GM23338 (cell line): ENCODE measurements around the gene TMED3. TPM values are rescaled to one million over a fixed set of nuclear protein-coding genes. Genes with fewer than 3 reads are reported as not detected.

ENCODE experiments used
- ATAC-seq: fragments of 200-7000 bp; cut with Tn5 transposase; 3 replicates; pipeline ENCODE4 v1.9.1; 2020
- DNase-seq: peaks from one replicate; pipeline ENCODE4 v3.0.0-alpha.2; 2015; ENCODE audit warnings: low spot score
- H2AFZ ChIP-seq: fragments of 200-600 bp; sonication (generic); 2 replicates; pipeline ENCODE4 v1.8.0; 2016; ENCODE audit warnings: antibody characterized with exemption, mild to moderate bottlenecking, moderate library complexity
- H3F3A ChIP-seq: fragments of 200-600 bp; sonication (generic); replicated peaks from 2 replicates; pipeline ENCODE4 v1.8.0; 2017; ENCODE audit warnings: antibody characterized with exemption, mixed run types, low read depth
- H3K27ac ChIP-seq: fragments of 200-600 bp; sonication (generic); 2 replicates; pipeline ENCODE4 v1.6.1; 2016; ENCODE audit warnings: low read depth
- H3K27me3 ChIP-seq: fragments of 200-600 bp; sonication (generic); 2 replicates; pipeline ENCODE4 v1.8.0; 2016; ENCODE audit warnings: mild to moderate bottlenecking, mixed run types, moderate library complexity; ENCODE audit not compliant: insufficient read depth
- H3K36me3 ChIP-seq: fragments of 200-600 bp; sonication (generic); 2 replicates; pipeline ENCODE4 v1.8.0; 2016; ENCODE audit warnings: mild to moderate bottlenecking; ENCODE audit not compliant: insufficient read depth
- H3K4me1 ChIP-seq: fragments of 200-600 bp; sonication (generic); 2 replicates; pipeline ENCODE4 v1.8.0; 2016; ENCODE audit warnings: mild to moderate bottlenecking, moderate library complexity; ENCODE audit not compliant: insufficient read depth
- H3K4me2 ChIP-seq: fragments of 200-600 bp; sonication (generic); 2 replicates; pipeline ENCODE4 v1.7.1; 2017; ENCODE audit warnings: mixed run types
- H3K4me3 ChIP-seq: fragments of 200-600 bp; sonication (generic); 2 replicates; pipeline ENCODE4 v1.6.1; 2016; ENCODE audit warnings: mixed run types
- H3K79me2 ChIP-seq: fragments of 200-600 bp; sonication (generic); replicated peaks from 2 replicates; pipeline ENCODE4 v1.8.0; 2017; ENCODE audit warnings: mild to moderate bottlenecking; ENCODE audit not compliant: insufficient read depth
- H3K9me2 ChIP-seq: fragments of 200-600 bp; sonication (generic); 2 replicates; pipeline ENCODE4 v1.8.0; 2017; ENCODE audit not compliant: insufficient read depth
- H4K20me1 ChIP-seq: fragments of 200-600 bp; sonication (generic); replicated peaks from 2 replicates; pipeline ENCODE4 v1.8.0; 2017; ENCODE audit warnings: mild to moderate bottlenecking; ENCODE audit not compliant: insufficient read depth
- H3K27ac Mint-ChIP-seq: 2 replicates; pipeline ENCODE4 v1.8.0; 2020; ENCODE audit warnings: inconsistent platforms, mild to moderate bottlenecking, moderate library complexity, mixed read lengths
- H3K27me3 Mint-ChIP-seq: 3 replicates; pipeline ENCODE4 v1.8.0; 2022; ENCODE audit warnings: low read depth, mild to moderate bottlenecking, moderate library complexity, mixed read lengths, inconsistent platforms; ENCODE audit not compliant: insufficient read depth, poor library complexity
- H3K36me3 Mint-ChIP-seq: 3 replicates; pipeline ENCODE4 v1.8.0; 2021; ENCODE audit warnings: low read depth, mild to moderate bottlenecking, inconsistent platforms, moderate library complexity, mixed read lengths
- H3K4me1 Mint-ChIP-seq: 3 replicates; pipeline ENCODE4 v1.8.0; 2020; ENCODE audit warnings: mild to moderate bottlenecking, inconsistent platforms, mixed read lengths
- H3K4me3 Mint-ChIP-seq: 3 replicates; pipeline ENCODE4 v1.8.0; 2021; ENCODE audit warnings: moderate library complexity, mild to moderate bottlenecking, inconsistent platforms, mixed read lengths
- H3K9me3 Mint-ChIP-seq: 3 replicates; pipeline ENCODE4 v1.8.0; 2020; ENCODE audit warnings: moderate library complexity, mild to moderate bottlenecking, inconsistent platforms, mixed read lengths
- EZH2 ChIP-seq: fragments of 200-600 bp; sonication (generic); IDR thresholded peaks from one replicate; pipeline ENCODE4 v1.8.0; 2017; ENCODE audit warnings: antibody characterized with exemption, mild to moderate bottlenecking, low read depth; ENCODE audit not compliant: unreplicated experiment
- EZH2phosphoT487 ChIP-seq: fragments of 200-600 bp; sonication (generic); IDR thresholded peaks from one replicate; pipeline ENCODE4 v1.8.1; 2018; ENCODE audit warnings: antibody characterized with exemption; ENCODE audit not compliant: unreplicated experiment
- JUNB ChIP-seq: IDR thresholded peaks from one replicate; pipeline ENCODE4 v1.6.1; 2016; ENCODE audit warnings: antibody characterized with exemption; ENCODE audit not compliant: unreplicated experiment
- POLR2AphosphoS5 ChIP-seq: IDR thresholded peaks from 2 replicates; pipeline ENCODE4 v1.6.1; 2016; ENCODE audit warnings: antibody characterized with exemption, low read depth
- STAT1 ChIP-seq: IDR thresholded peaks from one replicate; pipeline ENCODE4 v1.6.1; 2016; ENCODE audit warnings: antibody characterized with exemption; ENCODE audit not compliant: unreplicated experiment
- ZNF114 ChIP-seq: fragments of 250-450 bp; sonication (Bioruptor Pico); IDR thresholded peaks from 2 replicates; pipeline ENCODE4 v1.5.0; 2020; ENCODE audit warnings: mild to moderate bottlenecking, moderate library complexity
- ZNF331 ChIP-seq: fragments of 250-450 bp; sonication (Bioruptor Pico); IDR thresholded peaks from 2 replicates; pipeline ENCODE4 v1.5.0; 2020; ENCODE audit warnings: low read depth, mild to moderate bottlenecking, moderate library complexity
- ZNF462 ChIP-seq: fragments of 250-450 bp; sonication (Bioruptor Pico); IDR thresholded peaks from 2 replicates; pipeline ENCODE4 v1.5.0; 2020; ENCODE audit warnings: mild to moderate bottlenecking, moderate library complexity
- polyA plus RNA-seq: library from polyadenylated mRNA; unstranded; fragments of >200 nt; fragmentation: Nextera tagmentation; extraction: Ambion mirVana; gene quantifications from 2 replicates; pipeline ENCODE4 v1.2.1, GENCODE V29; 2016
- total RNA-seq: library from RNA; depleted of rRNA; stranded (reverse); fragments of >200 nt; shearing (Covaris generic); gene quantifications from 2 replicates; pipeline ENCODE4 v1.2.3, GENCODE V29; 2014

Gene TMED3
- total and polyA plus RNA-seq, 2 experiments from 2014 or later, result 33.7 to 49.2 TPM

- Histone ChIP-seq H3K9me2 (no peaks in the 10 kb centered on the region), H3K27me3 (no peaks in the 10 kb centered on the region), H3F3A (no peaks in the 10 kb centered on the region), H3K36me3 (no peaks in the 10 kb centered on the region), H3K4me3 (no peak overlapping the region), H3K4me1 (no peaks in the 10 kb centered on the region), H3K27ac (no peak overlapping the region), H2AFZ (no peak overlapping the region), H4K20me1 (peaks cover 6% of the 10 kb centered on the region; the same call in 1 of the 2 replicates), H3K79me2 (no peaks in the 10 kb centered on the region), H3K4me2 (no peak overlapping the region)
- peak overlapping the region; percentile 60; the same call in 1 of the 2 replicates for H3K27ac Mint-ChIP-seq
- H3K36me3 Mint-ChIP-seq, result peaks cover 3% of the 10 kb centered on the region
- H3K4me3 Mint-ChIP-seq, result no peak overlapping the region
- H3K4me1 Mint-ChIP-seq, result peaks cover 10% of the 10 kb centered on the region
- no peaks in the 10 kb centered on the region; the same call in 2 of the 3 replicates for H3K9me3 Mint-ChIP-seq
- DNase-seq, result no peak
- H3K27me3 Mint-ChIP-seq, result peaks cover 5% of the 10 kb centered on the region
- TF ChIP-seq EZH2phosphoT487 (no peak), ZNF331 (no peak), POLR2AphosphoS5 (no peak), EZH2 (no peak), STAT1 (no peak), JUNB (no peak)
- ATAC-seq, result peak; percentile 25; the same call in 1 of the 3 replicates
Observed at GRCh38 chr15:79329171-79329611, 18.3 kb downstream of the TMED3 start.

- peak; percentile 9 for DNase-seq
- Mint-ChIP-seq H3K36me3 (peaks cover 3% of the 10 kb centered on the region; the same call in 2 of the 3 replicates), H3K27ac (peak overlapping the region; percentile 4; the same call in 1 of the 2 replicates), H3K9me3 (no peaks in the 10 kb centered on the region; the same call in 2 of the 3 replicates), H3K27me3 (peaks cover 7% of the 10 kb centered on the region), H3K4me1 (peaks cover 10% of the 10 kb centered on the region), H3K4me3 (no peak overlapping the region)
- no peak for ATAC-seq
- Histone ChIP-seq H3F3A (no peaks in the 10 kb centered on the region), H4K20me1 (no peaks in the 10 kb centered on the region; the same call in 1 of the 2 replicates), H3K27me3 (no peaks in the 10 kb centered on the region), H3K79me2 (no peaks in the 10 kb centered on the region), H3K9me2 (no peaks in the 10 kb centered on the region), H3K4me1 (no peaks in the 10 kb centered on the region), H3K27ac (no peak overlapping the region), H2AFZ (no peak overlapping the region), H3K4me3 (no peak overlapping the region), H3K4me2 (peak overlapping the region; percentile 48; the same call in 1 of the 2 replicates), H3K36me3 (no peaks in the 10 kb centered on the region)
- TF ChIP-seq EZH2, result no peak
- no peak for TF ChIP-seq STAT1
- no peak for TF ChIP-seq ZNF114 (CRISPR knock-in tag)
- no peak for TF ChIP-seq POLR2AphosphoS5
Observed at GRCh38 chr15:79332824-79333510, 22.1 kb downstream of the TMED3 start.

- ATAC-seq (no peak), DNase-seq (no peak)
- Mint-ChIP-seq H3K36me3 (peaks cover 6% of the 10 kb centered on the region; the same call in 2 of the 3 replicates), H3K27me3 (peaks cover 6% of the 10 kb centered on the region), H3K4me3 (no peak overlapping the region), H3K9me3 (peaks cover 12% of the 10 kb centered on the region), H3K4me1 (peaks cover 12% of the 10 kb centered on the region), H3K27ac (no peak overlapping the region)
- H2AFZ ChIP-seq, result no peak overlapping the region
- no peaks in the 10 kb centered on the region for H3K27me3 ChIP-seq
- H3K27ac ChIP-seq, result no peak overlapping the region
- H3F3A ChIP-seq, result no peaks in the 10 kb centered on the region
- H3K4me3 ChIP-seq, result no peak overlapping the region
- H3K36me3 ChIP-seq, result no peaks in the 10 kb centered on the region
- H3K4me1 ChIP-seq, result no peaks in the 10 kb centered on the region
- H4K20me1 ChIP-seq, result no peaks in the 10 kb centered on the region; the same call in 1 of the 2 replicates
- H3K9me2 ChIP-seq, result no peaks in the 10 kb centered on the region
- H3K4me2 ChIP-seq, result no peak overlapping the region
- H3K79me2 ChIP-seq, result no peaks in the 10 kb centered on the region
- TF ChIP-seq EZH2, result no peak
- no peak for TF ChIP-seq ZNF462 (CRISPR knock-in tag)
- no peak for TF ChIP-seq ZNF331
Observed at GRCh38 chr15:79337591-79337990, 26.7 kb downstream of the TMED3 start.
